ENCODE data around the gene LDHB.

GRCh38 chr12:21649034-21649433 is 8.6 kb downstream of the LDHB start:
- TF ChIP-seq POLR2AphosphoS5 (IDR thresholded peaks at IDR 0.05; ENCODE audit: low read depth, low read length) (no peak), SIN3A (IDR thresholded peaks at IDR 0.05; ENCODE audit: borderline replicate concordance, insufficient read depth, low read length) (no peak), REST (IDR thresholded peaks at IDR 0.05; ENCODE audit: insufficient read depth in 1 of 2, low read depth in 2 of 2, low read length in 2 of 2) (no peak), TAF1 (IDR thresholded peaks at IDR 0.05; ENCODE audit: borderline replicate concordance, insufficient read depth, low read length) (no peak), FOXP2 (optimal IDR thresholded peaks at IDR 0.05; ENCODE audit: borderline replicate concordance, extremely low read depth, extremely low read length, insufficient read depth) (no peak)

All from PFSK-1 (cell line).